Caki2 (cell line): ENCODE results near the gene POLD2. TPM values are rescaled to one million over a fixed set of nuclear protein-coding genes. Genes with fewer than 3 reads are reported as not detected.

Source experiments
- DNase-seq: peaks from one replicate; pipeline ENCODE4 v3.0.0-alpha.2; 2015; ENCODE audit warnings: low read depth
- in situ Hi-C: cut with HindIII; loops from 2 replicates; pipeline ENCODE4 v1.10.0; 2016; ENCODE audit warnings: low sequenced_read_pairs, low pct_unique_long_range_greater_than_20kb, mixed read lengths
- total RNA-seq: library from RNA; depleted of rRNA; stranded (reverse); fragments of >200 nt; shearing (Covaris generic); gene quantifications from 2 replicates; pipeline ENCODE4 v1.2.3, GENCODE V29; 2014; ENCODE audit warnings: low replicate concordance

The POLD2 gene
- total RNA-seq, 1 experiment from 2014 or later, result 243 TPM

DNA sequence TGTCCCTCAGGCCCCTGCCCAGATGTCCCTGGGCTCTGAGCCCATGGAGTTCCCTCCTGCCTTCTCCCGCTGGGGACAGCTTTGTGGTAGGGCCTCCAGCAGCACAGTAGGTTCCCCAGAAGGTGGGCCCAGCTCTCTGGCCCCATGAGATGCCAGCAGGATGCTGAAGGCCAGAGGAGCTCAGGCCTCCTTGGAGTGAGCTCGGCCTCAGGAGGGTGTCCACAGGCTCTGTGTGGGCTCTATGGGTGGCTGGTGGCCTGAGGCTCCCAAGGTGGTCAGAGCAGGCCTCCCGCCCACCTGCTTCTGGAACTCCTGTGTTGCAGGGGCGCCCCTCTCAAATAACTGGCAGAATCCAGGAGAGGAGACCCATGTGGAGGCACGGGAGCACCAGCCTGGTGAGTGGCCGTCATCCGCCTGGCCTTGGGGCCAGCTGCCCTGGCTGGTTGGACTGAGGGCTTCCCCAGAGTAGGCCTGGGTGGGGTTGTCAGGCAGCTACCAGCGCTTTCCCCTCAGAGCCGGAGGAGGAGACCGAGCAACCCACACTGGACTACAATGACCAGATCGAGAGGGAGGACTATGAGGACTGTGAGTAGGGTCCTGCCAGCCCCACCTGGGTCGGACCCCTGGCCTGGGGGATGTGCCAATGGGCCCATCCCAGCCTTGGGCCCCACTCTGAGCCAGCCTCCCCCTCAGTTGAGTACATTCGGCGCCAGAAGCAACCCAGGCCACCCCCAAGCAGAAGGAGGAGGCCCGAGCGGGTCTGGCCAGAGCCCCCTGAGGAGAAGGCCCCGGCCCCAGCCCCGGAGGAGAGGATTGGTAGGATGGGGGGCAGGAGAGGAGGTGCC is 16.0 kb downstream of the POLD2 start:
- in situ Hi-C loops, result no loop called here
- DNase-seq, result no peak

DNA sequence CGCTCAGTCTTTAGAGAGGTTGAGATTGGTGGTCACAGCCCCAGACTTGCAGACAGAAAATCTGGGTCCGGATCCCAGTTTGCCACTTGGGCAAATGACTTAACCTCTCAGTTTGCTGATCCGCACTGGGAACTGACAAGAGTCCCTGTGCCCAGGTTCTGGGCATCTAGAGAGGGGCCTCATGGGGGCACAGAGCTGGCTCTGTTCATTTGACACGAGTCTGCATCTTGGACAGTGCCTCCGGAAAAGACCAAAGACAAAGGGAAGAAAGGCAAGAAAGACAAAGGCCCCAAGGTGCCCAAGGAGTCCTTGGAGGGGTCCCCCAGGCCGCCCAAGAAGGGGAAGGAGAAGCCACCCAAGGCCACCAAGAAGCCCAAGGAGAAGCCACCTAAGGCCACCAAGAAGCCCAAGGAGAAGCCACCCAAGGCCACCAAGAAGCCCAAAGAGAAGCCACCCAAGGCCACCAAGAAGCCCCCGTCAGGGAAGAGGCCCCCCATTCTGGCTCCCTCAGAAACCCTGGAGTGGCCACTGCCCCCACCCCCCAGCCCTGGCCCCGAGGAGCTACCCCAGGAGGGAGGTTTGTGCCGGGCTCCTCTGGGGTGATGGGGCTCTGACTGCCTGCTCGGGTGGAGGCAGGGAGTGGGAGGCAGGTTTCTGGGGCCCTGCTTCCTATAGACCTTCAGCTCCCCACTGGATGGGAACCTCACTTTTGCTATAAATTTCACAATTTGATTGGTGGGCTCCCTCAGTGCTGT is 16.9 kb downstream of the POLD2 start:
- in situ Hi-C loops, result no loop called here
- no peak for DNase-seq

DNA sequence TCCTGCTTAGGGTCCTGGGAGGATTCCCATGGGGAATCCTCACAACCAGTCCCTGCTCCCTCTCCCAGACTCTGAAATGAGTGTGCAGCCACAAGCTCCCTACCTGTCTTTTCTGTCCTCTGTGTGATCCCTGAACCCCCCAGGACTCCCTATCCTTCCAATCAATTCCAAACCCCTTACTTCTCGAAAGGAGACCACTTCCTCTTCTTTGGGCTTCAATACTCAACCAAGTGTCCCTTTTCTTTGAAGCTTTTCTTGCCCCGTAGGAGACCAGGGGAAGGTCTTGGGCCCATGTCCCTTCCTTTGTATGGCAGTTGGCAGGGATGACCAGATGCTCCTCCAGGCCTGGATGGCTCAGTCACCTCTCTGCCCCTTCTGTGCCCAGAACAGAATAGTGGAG is 17.5 kb downstream of the POLD2 start:
- in situ Hi-C loops, result no loop called here
- DNase-seq, result no peak

DNA sequence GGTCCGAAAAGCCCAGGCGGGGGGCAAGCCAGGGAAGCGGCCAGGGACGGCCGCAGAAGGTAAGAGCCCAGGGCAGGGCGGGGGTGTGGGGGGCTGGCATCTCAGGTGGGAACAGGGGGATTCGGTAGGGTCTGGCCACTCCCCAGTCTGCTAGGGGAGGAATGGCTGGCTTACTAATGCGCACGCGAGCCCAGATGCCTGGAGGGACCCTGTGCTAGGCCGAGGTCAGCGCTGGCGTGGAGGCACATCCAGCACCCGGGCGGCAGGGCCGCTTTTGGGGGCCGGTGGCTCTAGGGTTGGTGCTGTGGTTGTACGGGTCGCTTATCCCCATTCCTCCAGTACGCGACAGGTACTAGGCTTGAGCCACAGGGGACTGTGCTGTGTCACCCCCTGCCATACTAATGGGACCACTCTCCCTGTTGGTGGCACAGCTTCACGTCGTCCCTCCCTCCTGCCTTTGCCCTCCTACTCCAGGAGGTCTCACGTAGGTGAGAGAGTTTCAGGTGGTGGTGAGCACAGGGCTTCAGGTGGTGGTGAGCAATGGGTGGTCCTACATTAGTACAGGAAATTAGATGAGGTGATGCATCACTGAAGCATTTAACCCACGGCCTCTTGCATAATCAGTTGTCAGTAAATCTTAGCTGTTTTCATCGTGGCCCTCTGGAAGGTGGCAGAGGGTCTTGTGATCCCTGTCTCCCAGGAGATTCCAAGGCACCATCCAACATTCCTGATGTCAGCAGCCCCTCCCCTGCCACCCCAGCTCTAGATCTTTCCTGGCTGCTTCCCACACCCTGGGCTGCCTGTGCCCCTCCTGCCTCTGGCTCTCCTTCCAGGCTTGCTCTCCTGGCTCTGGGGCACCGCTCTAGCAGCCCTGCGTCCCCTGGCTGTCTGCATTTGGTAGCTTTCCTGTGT is 18.2 kb downstream of the POLD2 start:
- in situ Hi-C loops, result no loop called here
- peak; percentile 52 for DNase-seq

DNA sequence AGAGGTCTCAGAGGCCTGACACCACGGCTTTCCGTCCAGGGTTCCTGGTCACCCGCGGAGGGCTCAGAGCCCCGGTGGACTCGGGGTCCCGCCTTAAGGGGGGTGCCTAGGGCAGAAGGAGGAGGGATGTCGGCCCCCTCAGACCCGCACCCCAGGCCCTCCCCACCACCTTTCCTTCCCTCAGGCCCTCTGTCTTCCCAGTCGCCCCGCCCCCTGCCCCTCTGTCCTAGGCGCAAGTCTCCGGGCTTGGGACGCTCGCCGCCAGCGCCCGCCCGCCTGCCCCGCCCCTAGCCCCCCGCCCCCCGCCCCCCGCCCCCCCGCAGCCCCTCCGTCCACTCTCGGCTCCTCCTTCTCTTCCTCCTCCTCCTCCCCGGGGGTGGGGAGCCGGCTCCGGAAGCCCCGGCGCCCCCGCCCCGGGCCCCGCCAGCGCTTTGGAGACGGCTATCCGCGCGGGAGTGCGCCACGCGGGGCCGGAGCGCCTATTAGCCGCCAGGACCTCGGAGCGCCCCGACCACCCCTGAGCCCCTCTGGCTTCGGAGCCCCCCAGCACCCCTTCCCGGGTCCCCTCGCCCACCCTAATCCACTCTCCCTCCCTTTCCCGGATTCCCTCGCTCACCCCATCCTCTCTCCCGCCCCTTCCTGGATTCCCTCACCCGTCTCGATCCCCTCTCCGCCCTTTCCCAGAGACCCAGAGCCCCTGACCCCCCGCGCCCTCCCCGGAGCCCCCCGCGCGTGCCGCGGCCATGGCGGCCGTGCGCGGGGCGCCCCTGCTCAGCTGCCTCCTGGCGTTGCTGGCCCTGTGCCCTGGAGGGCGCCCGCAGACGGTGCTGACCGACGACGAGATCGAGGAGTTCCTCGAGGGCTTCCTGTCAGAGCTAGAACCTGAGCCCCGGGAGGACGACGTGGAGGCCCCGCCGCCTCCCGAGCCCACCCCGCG is 19.2 kb downstream of the POLD2 start, which contains the start of gene AEBP1:
Gene AEBP1 (plus strand): TSS at position 423 of the 937 bp plus-strand sequence. CDS start 321 bp downstream, at position 744.
- no peak for DNase-seq
- in situ Hi-C loops, result no loop called here

DNA sequence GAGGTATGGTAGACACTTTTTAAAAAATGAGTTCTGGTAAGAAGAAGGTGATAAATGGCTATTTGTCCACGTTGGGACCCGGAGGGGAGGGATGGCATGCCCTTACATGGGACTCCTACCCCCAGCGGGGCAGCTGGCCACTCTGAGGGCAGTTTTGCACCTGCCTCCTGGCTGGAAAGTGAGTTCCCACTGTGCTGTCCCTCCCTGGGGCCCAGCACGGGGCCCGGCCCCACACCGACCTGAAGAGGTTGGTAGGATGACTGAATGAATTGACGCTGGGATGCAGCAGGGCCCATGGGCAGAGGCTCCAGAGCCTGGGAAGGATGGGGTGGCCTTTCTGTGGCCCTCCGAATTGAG is 19.8 kb downstream of the POLD2 start:
- no peak for DNase-seq
- in situ Hi-C loops, result no loop called here

DNA sequence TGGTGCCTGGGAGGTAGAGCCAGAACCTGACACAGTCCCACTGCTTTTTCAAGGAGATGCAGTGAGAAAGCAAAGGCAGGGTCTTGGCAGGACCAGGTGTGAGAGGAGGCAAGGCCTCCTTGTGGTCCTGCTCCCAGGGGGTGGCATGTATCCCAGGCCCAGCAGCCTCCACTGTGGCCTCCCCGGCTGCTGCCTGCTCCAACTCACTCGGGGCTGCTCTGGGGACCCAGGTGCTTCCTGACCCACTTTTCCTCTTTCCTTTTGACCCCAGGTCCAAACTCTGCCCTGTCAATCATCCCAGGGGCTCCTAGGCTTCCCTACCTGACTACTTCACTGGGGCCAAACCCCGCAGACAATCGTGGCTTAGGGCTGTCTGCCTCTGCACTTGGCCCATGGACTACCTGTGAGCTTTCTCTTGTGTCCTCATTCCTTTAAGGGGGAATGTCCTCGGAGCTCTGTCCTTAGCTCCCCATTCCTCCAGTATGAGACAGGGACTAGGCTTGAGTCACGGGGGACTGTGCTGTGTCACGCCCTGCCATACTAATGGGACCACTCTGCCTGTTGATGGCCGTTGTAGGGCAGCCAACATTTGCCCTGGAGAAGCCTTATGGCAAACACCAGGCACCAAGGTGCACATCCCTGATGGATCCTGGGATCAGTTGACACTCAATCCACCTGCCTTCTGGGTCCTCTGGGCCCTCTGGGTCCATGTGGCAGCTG is 20.3 kb downstream of the POLD2 start:
- in situ Hi-C loops, result no loop called here

DNA sequence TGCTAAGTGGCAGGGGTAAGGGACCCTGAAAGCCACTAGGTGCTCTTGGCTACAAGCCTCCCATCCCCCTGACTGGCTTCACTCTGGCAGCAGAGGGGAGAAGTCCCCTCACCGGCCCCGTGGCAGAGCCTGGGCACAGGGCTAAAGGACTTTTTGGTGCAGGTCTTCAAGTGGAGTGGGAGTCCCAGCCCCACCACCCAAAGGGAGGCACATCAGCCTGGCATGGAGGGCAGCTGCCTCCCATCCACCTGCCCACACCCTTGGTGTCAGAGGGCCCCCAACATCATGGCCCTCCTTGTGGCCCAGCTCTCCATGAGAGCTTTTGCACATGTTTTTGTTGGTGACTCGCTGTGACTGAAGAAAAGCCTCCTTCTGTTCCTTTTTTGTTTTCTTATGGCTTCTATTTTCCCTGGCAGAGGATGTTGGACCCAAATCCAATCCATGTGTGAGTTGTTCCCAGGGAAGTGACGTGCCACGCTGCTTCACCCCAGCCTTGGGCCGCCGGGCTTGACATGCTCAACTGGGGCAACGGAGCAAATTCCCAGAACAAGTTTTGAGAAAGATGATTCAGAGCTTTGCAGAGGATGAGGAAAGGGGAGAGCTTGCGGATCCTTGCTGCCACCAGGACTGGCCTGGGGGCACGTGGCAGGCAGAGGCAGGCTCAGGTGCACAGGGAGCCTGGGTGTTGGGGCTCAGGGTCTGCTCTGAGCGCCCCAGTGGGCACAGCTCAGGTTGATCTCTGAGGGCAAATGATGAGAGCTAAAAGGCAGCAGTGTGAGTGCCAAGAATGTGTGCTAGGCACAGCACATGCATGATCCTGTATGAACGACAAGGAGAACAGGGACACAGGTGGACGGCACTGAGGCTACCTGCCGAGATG is 21.1 kb downstream of the POLD2 start:
- in situ Hi-C loops, result no loop called here
- DNase-seq, result peak; percentile 30

More for the DNA sequence above, 20.3 kb downstream of the POLD2 start:
- no peak for DNase-seq

DNA sequence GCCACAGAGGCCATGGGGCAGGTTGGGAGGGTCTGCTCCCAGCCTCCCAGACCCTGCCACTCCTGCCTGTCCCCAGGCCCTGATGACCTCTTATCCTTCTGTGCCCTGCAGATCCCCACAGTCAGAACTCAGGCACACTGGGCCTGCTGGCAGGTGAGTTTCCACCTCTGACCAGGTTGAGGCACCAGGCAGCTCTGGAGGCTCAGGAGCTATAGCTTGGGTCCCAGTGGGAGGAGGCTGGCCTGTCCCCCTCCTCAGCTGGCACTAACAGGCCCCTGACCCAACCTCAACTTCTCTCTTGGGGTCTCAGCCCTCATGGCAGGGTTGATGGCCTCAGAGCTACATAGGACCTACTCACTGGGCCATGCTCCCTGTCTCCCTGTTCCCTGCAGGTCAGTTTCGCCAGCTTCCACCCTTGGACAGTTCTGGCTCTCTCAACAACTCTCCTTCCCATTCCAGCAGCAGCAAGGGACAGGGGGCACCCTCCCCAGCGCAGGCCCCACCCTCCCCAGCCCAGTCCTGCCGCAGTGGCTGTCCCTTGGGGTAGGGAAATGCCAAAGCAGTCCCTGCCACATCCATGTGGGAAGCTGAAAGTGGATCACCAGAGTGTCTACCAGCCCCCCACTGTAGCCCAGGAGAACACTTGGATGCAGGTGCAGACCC is 21.9 kb downstream of the POLD2 start:
- in situ Hi-C loops, result no loop called here
- no peak for DNase-seq

DNA sequence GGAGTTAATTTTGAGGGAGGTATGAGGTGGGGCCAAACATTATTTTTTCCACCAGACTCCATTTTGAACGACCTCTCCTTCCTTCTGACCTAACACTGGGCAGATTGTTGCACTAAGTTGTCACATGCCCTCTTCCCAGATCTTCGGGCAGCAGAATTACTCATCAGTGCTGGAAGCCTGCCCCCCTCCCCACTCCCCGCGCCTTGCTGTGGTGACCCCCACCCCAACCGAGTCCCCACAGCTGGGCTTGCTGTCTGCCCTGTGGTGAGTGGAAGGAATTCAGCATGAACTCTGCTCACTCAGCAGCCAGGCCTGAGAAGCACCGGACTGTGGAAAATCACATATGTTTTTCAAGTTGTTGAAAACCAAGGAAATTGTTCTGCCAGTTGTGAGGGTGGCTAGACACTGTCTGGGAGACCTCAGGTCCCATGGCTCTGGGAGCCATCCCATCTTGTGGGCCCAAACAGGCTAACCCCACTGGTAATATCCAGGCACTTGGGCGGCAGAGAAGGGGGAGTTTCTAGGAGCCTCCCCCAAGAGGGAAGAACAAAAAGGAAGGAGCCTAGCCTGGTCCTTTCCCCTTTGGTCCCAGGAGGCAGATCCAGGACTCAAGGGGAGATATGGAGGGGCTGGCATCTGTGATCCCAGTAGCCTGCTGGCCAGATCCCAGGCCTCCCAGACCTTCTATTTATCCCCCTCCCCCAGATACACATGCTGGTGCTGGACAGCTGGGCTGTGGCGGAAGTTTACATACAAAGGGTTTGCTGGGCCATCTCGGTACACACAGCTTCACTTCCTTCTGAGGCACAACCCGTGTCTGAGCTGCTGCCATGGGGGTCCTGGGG is 22.7 kb downstream of the POLD2 start:
- in situ Hi-C loops, result no loop called here
- no peak for DNase-seq

DNA sequence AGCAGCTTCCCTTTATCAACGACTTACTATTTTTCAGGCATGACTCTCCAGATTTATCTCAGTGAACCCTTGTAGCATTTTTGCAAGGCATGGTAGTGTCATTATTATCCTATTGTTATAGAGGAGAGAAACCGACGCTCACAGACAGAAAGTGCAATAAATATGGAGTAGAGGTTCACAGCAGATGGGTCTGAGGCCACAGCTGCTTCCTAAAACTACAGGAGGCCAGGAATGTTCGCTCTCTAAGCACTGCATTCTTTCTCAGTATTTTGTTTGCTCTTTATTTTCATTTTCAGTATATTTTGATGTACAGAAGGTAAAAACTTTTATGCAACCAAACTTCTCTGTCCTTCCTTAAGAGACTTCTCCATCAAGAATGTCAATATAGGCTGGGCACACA is 23.7 kb downstream of the POLD2 start:
- no peak for DNase-seq
- in situ Hi-C loops, result no loop called here

DNA sequence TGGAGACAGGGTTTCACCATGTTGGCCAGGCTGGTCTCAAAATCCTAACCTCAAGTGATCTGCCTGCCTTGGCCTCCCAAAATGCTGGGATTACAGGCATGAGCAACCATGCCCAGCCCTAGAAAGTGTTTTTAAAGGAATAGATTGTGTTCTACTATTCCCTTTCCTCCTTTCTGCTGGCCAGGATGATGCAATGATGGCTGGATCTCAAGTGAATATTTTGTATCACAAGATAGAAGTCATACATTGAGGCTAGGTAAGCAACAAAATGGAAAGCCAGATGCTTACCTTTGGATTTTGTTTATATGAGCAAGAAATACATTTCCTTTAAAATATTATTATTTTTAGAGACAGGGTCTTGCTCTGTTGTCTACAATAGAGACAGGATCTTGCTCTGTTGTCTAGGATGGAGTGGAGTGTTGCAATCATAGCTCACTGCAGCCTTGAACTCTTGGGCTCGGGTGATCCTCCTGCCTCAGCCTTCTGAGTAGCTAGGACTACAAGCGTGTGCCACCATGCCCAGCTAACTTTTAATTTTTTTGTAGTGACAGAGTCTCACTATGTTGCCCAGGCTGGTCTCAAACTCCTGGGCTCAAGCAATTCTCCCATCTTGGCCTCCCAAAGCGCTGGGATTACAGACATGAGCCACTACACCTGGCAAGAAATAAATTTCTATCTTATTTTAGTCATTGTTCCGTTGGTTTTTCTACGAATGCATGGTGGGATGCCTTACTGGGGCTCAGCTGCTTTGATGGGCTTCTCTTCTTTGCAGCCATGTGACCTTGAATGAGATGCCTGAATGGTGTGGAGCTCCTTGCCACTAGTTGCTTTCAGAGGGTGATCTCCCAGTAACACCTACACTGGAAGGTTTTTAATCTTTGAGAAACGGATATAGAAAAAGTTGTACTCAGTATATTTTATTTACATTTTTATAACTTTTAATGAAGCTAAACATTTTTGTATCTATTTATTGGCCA is 25.0 kb downstream of the POLD2 start:
- in situ Hi-C loops, result no loop called here
- no peak for DNase-seq

DNA sequence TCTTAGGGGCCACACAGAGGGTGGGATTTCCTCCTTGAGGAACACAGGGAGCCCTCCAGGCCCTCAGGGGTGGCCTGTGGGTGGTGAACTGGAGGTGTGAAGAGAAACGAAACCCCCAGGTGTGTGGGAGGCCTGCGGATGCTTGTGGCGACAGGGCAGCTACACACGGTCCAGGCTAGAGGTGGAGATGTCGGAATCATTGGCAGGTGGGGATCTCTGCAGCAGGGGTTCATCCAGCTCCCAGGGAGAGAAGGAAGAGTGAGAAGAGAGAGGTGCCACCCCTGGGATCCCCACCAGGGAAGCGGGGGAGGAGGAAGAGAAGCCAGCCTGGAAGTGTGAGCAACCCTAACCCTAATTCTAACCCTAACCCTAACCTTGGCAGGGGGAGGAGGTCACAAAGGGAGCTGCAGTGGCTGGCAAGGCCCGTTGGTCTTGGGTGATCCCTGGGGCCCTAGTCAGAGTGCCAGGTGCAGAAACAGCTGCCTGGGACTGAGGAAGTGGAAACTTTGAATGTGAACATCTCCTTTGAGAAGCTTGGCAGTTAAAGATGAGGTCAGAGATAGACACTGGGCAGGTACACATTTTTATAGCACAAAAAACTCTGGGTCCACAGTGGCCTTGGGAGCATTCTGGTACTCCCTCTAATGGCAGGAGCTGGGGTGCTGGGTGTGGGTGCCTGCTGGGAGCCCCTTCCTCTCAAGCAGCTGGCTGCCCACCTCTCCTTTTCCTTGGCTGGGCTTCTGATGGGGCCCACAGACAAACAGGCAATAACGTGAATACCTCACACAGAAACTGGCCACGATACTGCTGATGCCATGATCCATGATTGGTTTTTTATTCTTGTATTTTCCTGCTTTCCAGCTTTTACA is 26.1 kb downstream of the POLD2 start:
- DNase-seq, result no peak
- in situ Hi-C loops, result no loop called here
